AG09309 (cell line): ENCODE data around the gene IL21R.
A peak's percentile ranks its signal among the peaks of the same experiment; 100 is the strongest.

Experiments
- DNase-seq: peaks from one replicate; pipeline ENCODE4 v3.0.0-alpha.2; 2010; ENCODE audit warnings: low read depth
- H3K4me3 ChIP-seq: 2 replicates; pipeline ENCODE4 v1.5.1; 2011; ENCODE audit warnings: mild to moderate bottlenecking, low read depth, low read length, moderate library complexity; ENCODE audit not compliant: control insufficient read depth
- TF ChIP-seq, protein P1 (sequence below): IDR thresholded peaks from 2 replicates; pipeline ENCODE4 v1.5.1; 2011; ENCODE audit warnings: mild to moderate bottlenecking, low read depth, low read length, inconsistent platforms; ENCODE audit not compliant: insufficient read depth, control insufficient read depth; ENCODE audit errors: missing control alignments

Gene IL21R

GRCh38 chr16:27367461-27368357 lies 34.3 kb upstream of the IL21R start:
- peak overlapping the region; percentile 4; the same call in 1 of the 2 replicates for H3K4me3 ChIP-seq
- TF ChIP-seq, protein P1, sequence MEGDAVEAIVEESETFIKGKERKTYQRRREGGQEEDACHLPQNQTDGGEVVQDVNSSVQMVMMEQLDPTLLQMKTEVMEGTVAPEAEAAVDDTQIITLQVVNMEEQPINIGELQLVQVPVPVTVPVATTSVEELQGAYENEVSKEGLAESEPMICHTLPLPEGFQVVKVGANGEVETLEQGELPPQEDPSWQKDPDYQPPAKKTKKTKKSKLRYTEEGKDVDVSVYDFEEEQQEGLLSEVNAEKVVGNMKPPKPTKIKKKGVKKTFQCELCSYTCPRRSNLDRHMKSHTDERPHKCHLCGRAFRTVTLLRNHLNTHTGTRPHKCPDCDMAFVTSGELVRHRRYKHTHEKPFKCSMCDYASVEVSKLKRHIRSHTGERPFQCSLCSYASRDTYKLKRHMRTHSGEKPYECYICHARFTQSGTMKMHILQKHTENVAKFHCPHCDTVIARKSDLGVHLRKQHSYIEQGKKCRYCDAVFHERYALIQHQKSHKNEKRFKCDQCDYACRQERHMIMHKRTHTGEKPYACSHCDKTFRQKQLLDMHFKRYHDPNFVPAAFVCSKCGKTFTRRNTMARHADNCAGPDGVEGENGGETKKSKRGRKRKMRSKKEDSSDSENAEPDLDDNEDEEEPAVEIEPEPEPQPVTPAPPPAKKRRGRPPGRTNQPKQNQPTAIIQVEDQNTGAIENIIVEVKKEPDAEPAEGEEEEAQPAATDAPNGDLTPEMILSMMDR, result peak; percentile 87
- DNase-seq, result no peak

DNA sequence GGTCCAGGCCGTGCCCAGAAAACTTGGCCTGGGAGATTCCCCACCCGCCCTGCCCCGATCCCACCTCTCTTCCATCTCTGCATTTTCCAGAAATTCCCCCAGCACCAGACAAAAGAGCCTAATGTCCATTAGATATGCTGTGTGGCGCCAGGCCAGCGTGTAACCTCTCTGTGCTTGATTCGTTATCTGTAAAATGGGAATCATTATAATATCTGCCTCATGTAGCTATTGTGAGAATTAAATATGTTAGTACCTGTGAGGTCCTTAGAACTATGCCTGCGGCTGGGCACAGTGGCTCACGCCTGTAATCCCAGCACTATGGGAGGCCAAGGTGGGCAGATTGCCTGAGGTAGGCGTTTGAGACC lies 33.6 kb upstream of the IL21R start:
- no peak for DNase-seq
- no peak overlapping the region for H3K4me3 ChIP-seq
- TF ChIP-seq, protein P1, result no peak

DNA sequence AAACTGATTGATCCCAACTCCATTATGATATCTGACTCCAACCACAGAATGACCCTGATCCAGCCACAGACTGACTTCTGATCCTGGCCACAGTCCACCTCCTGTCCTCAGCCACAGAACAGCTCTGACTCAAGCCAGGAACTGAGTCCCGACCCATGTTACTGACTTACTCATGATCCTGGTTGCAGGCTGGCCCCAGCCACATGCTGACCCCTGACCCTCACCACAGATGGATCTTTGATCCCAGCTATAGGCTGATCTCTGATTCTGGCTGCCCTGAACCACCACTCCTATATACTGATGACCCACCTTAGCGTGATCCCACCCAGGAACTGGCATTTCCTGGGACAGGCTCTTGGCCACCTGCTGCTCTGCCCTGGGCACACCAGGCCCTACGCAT lies 32.2 kb upstream of the IL21R start:
- no peak for DNase-seq
- H3K4me3 ChIP-seq, result no peak overlapping the region
- TF ChIP-seq, protein P1, result no peak

- TF ChIP-seq, protein P1, result no peak
- DNase-seq, result no peak
- no peak overlapping the region for H3K4me3 ChIP-seq
Measured at GRCh38 chr16:27370318-27370717, 31.7 kb upstream of the IL21R start.

GRCh38 chr16:27373312-27373711 lies 28.7 kb upstream of the IL21R start:
- no peak for DNase-seq
- TF ChIP-seq, protein P1, result no peak
- no peak overlapping the region for H3K4me3 ChIP-seq

DNA sequence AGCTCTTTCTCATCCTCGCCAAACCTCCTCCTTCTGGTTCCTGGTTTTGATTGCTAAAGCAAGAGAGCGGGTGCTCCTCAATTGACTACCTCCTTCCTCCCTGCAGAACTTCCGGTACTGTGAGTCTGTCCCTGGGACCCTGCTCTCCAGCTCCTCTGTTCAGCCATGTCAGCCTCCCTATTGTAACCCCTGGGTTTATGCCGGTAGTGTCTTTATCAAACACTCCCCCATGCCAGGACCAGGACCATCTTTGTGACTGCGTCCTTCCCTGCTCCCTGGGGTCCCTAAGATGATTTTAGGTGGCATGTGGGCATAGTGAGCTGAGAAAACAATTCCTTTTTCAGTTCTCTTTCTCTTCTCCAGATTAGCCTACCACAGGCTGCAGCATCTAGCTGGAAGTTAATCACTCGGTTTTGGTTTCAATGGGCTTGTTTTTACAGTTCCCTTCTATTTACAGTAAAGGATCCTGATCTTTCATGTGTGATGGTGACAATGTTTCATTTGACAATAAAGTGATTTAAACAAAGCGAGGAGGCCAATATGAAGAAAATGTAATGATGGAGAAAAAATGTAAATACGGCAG lies 27.7 kb upstream of the IL21R start:
- no peak overlapping the region for H3K4me3 ChIP-seq
- TF ChIP-seq, protein P1, result no peak
- DNase-seq, result no peak
